Dermis blood vessel endothelial cell (primary cell): ENCODE results near the gene YTHDC2. TPM values are rescaled to one million over a fixed set of nuclear protein-coding genes. Genes with fewer than 3 reads are reported as not detected.
"Not testable (repeated sequence)": the region's sequence is repeated elsewhere in the genome, so short reads cannot be mapped to it uniquely, and the experiment has no call there.

Experiments used
- DNase-seq: peaks from one replicate; pipeline ENCODE4 v3.0.0; 2010
- total RNA-seq: library from RNA; depleted of rRNA; stranded (reverse); fragments of >200 nt; gene quantifications from 2 replicates; pipeline ENCODE4 v1.2.3, GENCODE V29; 2014

The YTHDC2 gene
- total RNA-seq, 1 donor from 2014 or later, result 53.6 TPM

GRCh38 chr5:113520429-113520828 is 6.9 kb downstream of the YTHDC2 start:
- DNase-seq, result no peak

- no peak for DNase-seq
These were observed 7.4 kb downstream of the YTHDC2 start for GRCh38 chr5:113520899-113521298.

GRCh38 chr5:113523168-113523567 is 9.7 kb downstream of the YTHDC2 start:
- DNase-seq, result no peak

- DNase-seq, result peak; percentile 52
These were observed 11.4 kb downstream of the YTHDC2 start for GRCh38 chr5:113524927-113525326.

- peak; percentile 68 for DNase-seq
These were observed 12.9 kb downstream of the YTHDC2 start for GRCh38 chr5:113526421-113526820.

GRCh38 chr5:113527746-113528145 is 14.3 kb downstream of the YTHDC2 start:
- DNase-seq, result no peak

GRCh38 chr5:113531481-113532159 is 18.1 kb downstream of the YTHDC2 start:
- no peak for DNase-seq

GRCh38 chr5:113538313-113538712 is 24.8 kb downstream of the YTHDC2 start:
- no peak for DNase-seq

- DNase-seq, result no peak
These were observed 33.2 kb downstream of the YTHDC2 start for GRCh38 chr5:113546703-113547183.

- no peak for DNase-seq
These were observed 34.9 kb downstream of the YTHDC2 start for GRCh38 chr5:113548396-113548795.

- no peak for DNase-seq
These were observed 38.6 kb downstream of the YTHDC2 start for GRCh38 chr5:113552137-113552536.

- DNase-seq, result no peak
These were observed 39.1 kb downstream of the YTHDC2 start for GRCh38 chr5:113552620-113553019.

- no peak for DNase-seq
These were observed 49.4 kb downstream of the YTHDC2 start for GRCh38 chr5:113562828-113563400.

- DNase-seq, result no peak
These were observed 55.9 kb downstream of the YTHDC2 start for GRCh38 chr5:113569396-113569795.

GRCh38 chr5:113572716-113573115 is 59.2 kb downstream of the YTHDC2 start:
- no peak for DNase-seq

- DNase-seq, result no peak
These were observed 60.9 kb downstream of the YTHDC2 start for GRCh38 chr5:113574417-113574816.

GRCh38 chr5:113575074-113575473 is 61.6 kb downstream of the YTHDC2 start:
- DNase-seq, result no peak

- no peak for DNase-seq
These were observed 64.6 kb downstream of the YTHDC2 start for GRCh38 chr5:113578091-113578490.

- no peak for DNase-seq
These were observed 67.9 kb downstream of the YTHDC2 start for GRCh38 chr5:113581388-113581787.

- no peak for DNase-seq
These were observed 84.7 kb downstream of the YTHDC2 start for GRCh38 chr5:113598150-113598549.

- peak; percentile 17 for DNase-seq
These were observed 85.4 kb downstream of the YTHDC2 start for GRCh38 chr5:113598926-113599325.

- DNase-seq, result no peak
These were observed 86.9 kb downstream of the YTHDC2 start for GRCh38 chr5:113600255-113600905.

GRCh38 chr5:113601423-113601822 is 87.9 kb downstream of the YTHDC2 start:
- DNase-seq, result no peak

- not testable (repeated sequence) for DNase-seq
These were observed 89.8 kb downstream of the YTHDC2 start for GRCh38 chr5:113603246-113603645.
